Chondrocyte (in vitro differentiated cells): ENCODE measurements around the gene ALDH3B1. TPM values are rescaled to one million over a fixed set of nuclear protein-coding genes. Genes with fewer than 3 reads are reported as not detected.

ENCODE experiments used
- DNase-seq: peaks from one replicate; pipeline ENCODE4 v3.0.0; 2021; ENCODE audit warnings: mixed read lengths, low spot score
- H3K27ac Mint-ChIP-seq: one replicate; pipeline ENCODE4 v1.8.0; 2021; ENCODE audit warnings: mild to moderate bottlenecking, moderate library complexity, mixed read lengths; ENCODE audit not compliant: unreplicated experiment
- H3K27me3 Mint-ChIP-seq: 2 replicates; pipeline ENCODE4 v1.8.0; 2021; ENCODE audit warnings: low read depth, mixed read lengths
- H3K36me3 Mint-ChIP-seq: 2 replicates; pipeline ENCODE4 v1.8.0; 2021; ENCODE audit warnings: low read depth, mixed read lengths
- H3K4me1 Mint-ChIP-seq: 2 replicates; pipeline ENCODE4 v1.8.0; 2021; ENCODE audit warnings: low read depth, mild to moderate bottlenecking, mixed read lengths
- H3K4me3 Mint-ChIP-seq: one replicate; pipeline ENCODE4 v1.8.0; 2021; ENCODE audit warnings: mild to moderate bottlenecking, moderate library complexity, mixed read lengths; ENCODE audit not compliant: unreplicated experiment
- H3K9me3 Mint-ChIP-seq: 2 replicates; pipeline ENCODE4 v1.8.0; 2021; ENCODE audit warnings: low read depth, mixed read lengths
- total RNA-seq: library from RNA; stranded (reverse); gene quantifications from 3 replicates; pipeline ENCODE4 v1.2.1, GENCODE V29; 2021
- TF ChIP-seq, protein P1 (sequence below): fragments of 200-600 bp; sonication (generic); IDR thresholded peaks from 2 replicates; pipeline ENCODE4 v1.5.0; 2021; ENCODE audit warnings: antibody characterized with exemption, mild to moderate bottlenecking, moderate library complexity

The ALDH3B1 gene
- total RNA-seq, 1 donor from 2014 or later, result 13.1 TPM

DNA sequence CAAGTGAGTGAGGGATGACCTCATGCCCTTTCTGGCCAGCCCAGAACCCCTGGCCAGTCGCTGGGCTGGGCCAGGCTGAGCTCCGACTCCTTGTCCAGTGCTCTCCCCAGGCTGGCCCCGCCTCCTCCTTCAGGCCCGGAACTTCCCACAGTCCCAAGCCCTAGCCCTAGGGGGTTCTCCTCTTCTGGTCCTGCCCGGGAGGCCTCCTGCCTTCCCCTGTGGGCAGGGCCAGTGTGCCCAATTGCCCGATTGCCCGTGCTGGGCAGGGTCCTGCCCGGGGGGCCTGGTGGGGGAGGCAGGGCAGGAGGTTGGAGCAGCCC lies 32.9 kb downstream of the ALDH3B1 start:
- H3K4me1 Mint-ChIP-seq, result peaks cover 21% of the 10 kb centered on the region
- no peaks in the 10 kb centered on the region for H3K36me3 Mint-ChIP-seq
- DNase-seq, result peak; percentile 87
- H3K27me3 Mint-ChIP-seq, result no peaks in the 10 kb centered on the region
- no peak overlapping the region for H3K27ac Mint-ChIP-seq
- H3K4me3 Mint-ChIP-seq, result no peak overlapping the region
- TF ChIP-seq, protein P1, sequence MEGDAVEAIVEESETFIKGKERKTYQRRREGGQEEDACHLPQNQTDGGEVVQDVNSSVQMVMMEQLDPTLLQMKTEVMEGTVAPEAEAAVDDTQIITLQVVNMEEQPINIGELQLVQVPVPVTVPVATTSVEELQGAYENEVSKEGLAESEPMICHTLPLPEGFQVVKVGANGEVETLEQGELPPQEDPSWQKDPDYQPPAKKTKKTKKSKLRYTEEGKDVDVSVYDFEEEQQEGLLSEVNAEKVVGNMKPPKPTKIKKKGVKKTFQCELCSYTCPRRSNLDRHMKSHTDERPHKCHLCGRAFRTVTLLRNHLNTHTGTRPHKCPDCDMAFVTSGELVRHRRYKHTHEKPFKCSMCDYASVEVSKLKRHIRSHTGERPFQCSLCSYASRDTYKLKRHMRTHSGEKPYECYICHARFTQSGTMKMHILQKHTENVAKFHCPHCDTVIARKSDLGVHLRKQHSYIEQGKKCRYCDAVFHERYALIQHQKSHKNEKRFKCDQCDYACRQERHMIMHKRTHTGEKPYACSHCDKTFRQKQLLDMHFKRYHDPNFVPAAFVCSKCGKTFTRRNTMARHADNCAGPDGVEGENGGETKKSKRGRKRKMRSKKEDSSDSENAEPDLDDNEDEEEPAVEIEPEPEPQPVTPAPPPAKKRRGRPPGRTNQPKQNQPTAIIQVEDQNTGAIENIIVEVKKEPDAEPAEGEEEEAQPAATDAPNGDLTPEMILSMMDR, result no peak
- H3K9me3 Mint-ChIP-seq, result no peaks in the 10 kb centered on the region

DNA sequence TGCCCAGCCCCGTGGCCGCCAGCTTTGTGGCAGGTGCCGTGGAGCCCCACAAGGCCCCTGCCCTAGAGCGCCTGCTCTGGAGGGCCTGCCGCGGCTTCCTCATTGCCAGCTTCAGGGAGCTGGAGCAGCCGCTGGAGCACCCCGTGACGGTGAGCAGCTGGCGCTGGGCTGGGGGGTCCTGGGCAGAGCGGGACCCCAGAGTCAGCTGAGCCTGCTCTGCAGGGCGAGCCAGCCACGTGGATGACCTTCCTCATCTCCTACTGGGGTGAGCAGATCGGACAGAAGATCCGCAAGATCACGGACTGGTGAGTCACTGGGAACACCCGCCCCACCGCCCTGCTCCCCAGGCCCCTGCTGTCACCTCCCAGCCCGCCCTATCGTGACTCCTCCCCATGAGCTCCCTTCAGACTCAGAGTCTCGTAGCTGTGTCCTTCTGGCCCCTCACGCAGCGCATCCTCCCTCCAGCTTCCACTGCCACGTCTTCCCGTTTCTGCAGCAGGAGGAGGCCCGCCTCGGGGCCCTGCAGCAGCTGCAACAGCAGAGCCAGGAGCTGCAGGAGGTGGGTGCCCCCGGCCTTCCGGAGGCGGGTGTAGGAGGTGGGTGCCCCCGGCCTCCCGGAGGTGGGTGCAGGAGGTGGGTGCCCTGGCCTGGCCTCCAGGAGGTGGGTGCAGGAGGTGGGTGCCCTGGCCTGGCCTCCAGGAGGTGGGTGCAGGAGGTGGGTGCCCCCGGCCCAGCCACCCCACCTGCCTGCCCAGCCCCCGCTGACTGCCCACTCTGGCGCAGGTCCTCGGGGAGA lies 33.4 kb downstream of the ALDH3B1 start:
- Mint-ChIP-seq H3K9me3 (no peaks in the 10 kb centered on the region), H3K36me3 (no peaks in the 10 kb centered on the region), H3K27ac (no peak overlapping the region), H3K4me3 (no peak overlapping the region), H3K27me3 (no peaks in the 10 kb centered on the region), H3K4me1 (peaks cover 20% of the 10 kb centered on the region)
- peak; percentile 83 for DNase-seq
- TF ChIP-seq, protein P1, result no peak

DNA sequence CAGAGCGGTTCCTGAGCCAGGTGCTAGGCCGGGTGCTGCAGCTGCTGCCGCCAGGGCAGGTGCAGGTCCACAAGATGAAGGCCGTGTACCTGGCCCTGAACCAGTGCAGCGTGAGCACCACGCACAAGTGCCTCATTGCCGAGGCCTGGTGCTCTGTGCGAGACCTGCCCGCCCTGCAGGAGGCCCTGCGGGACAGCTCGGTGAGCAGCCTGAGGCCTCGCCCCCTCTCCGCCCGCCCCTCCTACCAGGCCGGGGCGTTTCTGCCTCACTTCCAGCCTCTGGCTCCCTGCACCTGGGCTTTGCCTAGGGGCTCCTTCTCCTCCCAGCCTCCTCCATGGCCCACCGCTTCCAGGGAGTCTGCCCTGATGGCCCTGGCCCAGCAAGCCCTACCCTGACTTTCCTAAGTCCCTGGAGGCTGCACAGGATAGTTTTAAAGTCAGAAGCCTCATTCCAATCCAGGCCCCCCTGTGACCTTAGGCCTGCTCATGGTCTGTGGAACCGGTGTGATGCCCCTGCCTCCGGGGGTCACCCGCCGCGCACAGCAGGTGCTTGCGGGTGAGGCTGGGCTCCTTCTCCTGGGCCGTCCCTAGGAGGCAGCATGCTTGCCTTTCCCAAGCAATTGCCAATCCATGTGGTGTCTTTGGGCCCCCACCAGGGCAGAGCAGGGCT lies 34.2 kb downstream of the ALDH3B1 start:
- Mint-ChIP-seq H3K4me1 (peaks cover 18% of the 10 kb centered on the region), H3K4me3 (no peak overlapping the region), H3K27ac (no peak overlapping the region), H3K27me3 (no peaks in the 10 kb centered on the region), H3K36me3 (no peaks in the 10 kb centered on the region), H3K9me3 (no peaks in the 10 kb centered on the region)
- TF ChIP-seq, protein P1, result peak; percentile 21
- DNase-seq, result peak; percentile 83

DNA sequence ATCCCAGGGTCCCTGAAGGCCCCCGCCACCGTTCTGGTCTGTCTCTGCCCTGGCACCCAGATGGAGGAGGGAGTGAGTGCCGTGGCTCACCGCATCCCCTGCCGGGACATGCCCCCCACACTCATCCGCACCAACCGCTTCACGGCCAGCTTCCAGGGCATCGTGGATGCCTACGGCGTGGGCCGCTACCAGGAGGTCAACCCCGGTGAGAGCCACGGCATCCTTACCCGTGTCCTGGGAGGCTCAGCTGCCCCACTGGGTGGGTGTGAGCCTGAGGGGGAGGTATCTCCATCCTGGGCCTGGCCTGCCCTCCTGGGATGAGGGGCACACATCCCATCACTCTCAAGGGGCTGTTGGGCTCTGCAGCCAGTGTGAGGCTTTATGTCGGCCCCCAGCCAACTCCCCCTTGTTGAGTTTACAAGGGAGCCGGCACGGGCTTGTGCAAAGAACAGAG lies 34.8 kb downstream of the ALDH3B1 start:
- no peak for DNase-seq
- H3K36me3 Mint-ChIP-seq, result no peaks in the 10 kb centered on the region
- H3K4me1 Mint-ChIP-seq, result peaks cover 15% of the 10 kb centered on the region
- no peaks in the 10 kb centered on the region for H3K9me3 Mint-ChIP-seq
- no peak overlapping the region for H3K27ac Mint-ChIP-seq
- H3K4me3 Mint-ChIP-seq, result no peak overlapping the region
- no peaks in the 10 kb centered on the region for H3K27me3 Mint-ChIP-seq
- TF ChIP-seq, protein P1, result no peak

DNA sequence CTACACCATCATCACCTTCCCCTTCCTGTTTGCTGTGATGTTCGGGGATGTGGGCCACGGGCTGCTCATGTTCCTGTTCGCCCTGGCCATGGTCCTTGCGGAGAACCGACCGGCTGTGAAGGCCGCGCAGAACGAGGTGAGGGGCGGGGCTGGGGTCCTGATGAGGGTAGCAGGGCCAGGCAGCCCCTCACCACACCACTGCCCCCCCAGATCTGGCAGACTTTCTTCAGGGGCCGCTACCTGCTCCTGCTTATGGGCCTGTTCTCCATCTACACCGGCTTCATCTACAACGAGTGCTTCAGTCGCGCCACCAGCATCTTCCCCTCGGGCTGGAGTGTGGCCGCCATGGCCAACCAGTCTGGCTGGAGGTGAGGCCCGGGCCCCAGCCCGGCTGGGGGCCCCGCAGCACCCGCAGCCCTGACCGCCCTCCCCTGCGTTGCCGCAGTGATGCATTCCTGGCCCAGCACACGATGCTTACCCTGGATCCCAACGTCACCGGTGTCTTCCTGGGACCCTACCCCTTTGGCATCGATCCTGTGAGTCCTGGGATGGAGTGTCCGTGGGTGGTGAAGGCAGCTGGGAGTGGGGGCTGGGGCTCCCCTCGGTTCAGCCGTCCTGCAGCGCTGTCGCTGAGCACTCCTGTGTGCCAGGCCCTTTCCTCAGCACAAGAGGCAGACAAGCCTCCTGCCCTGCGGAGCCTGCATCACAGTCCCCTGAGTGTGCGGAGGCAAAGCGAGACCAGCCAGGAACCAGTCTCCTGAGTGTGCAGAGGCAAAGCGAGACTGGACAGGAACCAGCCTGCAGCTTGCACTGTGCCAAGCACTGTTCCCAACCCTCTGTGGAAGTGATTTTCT lies 37.5 kb downstream of the ALDH3B1 start:
- DNase-seq, result peak; percentile 86
- H3K4me3 Mint-ChIP-seq, result no peak overlapping the region
- no peaks in the 10 kb centered on the region for H3K4me1 Mint-ChIP-seq
- TF ChIP-seq, protein P1, result no peak
- peaks cover 7% of the 10 kb centered on the region for H3K36me3 Mint-ChIP-seq
- no peaks in the 10 kb centered on the region for H3K27me3 Mint-ChIP-seq
- no peaks in the 10 kb centered on the region for H3K9me3 Mint-ChIP-seq
- no peak overlapping the region for H3K27ac Mint-ChIP-seq
